Colonic mucosa (tissue), 4 donors: ENCODE results near the gene IFITM5. TPM values are rescaled to one million over a fixed set of nuclear protein-coding genes. Genes with fewer than 3 reads are reported as not detected.

Experiments
- DNase-seq: peaks from one replicate; pipeline ENCODE4 v3.0.0-alpha.2; 2020
- H3K27ac ChIP-seq: fragments of 200-600 bp; one replicate; pipeline ENCODE4 v1.8.0; 2021
- H3K27me3 ChIP-seq: fragments of 200-600 bp; one replicate; pipeline ENCODE4 v1.8.0; 2021
- H3K36me3 ChIP-seq: fragments of 200-600 bp; one replicate; pipeline ENCODE4 v1.8.0; 2021
- H3K4me1 ChIP-seq: fragments of 200-600 bp; one replicate; pipeline ENCODE4 v1.8.0; 2021; ENCODE audit warnings: mild to moderate bottlenecking
- H3K4me3 ChIP-seq: fragments of 200-600 bp; one replicate; pipeline ENCODE4 v1.8.0; 2021
- H3K9ac ChIP-seq, 2 donors: one replicate each; pipeline ENCODE4 v1.7.0; 2013; ENCODE audit warnings: control low read depth in 2 of 2, low read depth in 2 of 2, low read length in 2 of 2
- H3K9me3 ChIP-seq: fragments of 200-600 bp; one replicate; pipeline ENCODE4 v1.8.0; 2021
- CTCF ChIP-seq: fragments of 200-600 bp; IDR thresholded peaks from one replicate; pipeline ENCODE4 v1.8.0; 2022; ENCODE audit warnings: antibody characterized with exemption, mild to moderate bottlenecking
- intact Hi-C: fragments of 100-400 bp; cut with DNase I; formaldehyde crosslinking; loops from one replicate; pipeline ENCODE4 v1.14.1; 2022
- total RNA-seq, 2 donors: library from RNA; stranded (reverse); fragmentation: NEBNext Ultra II Directional in 1 of 2; extraction: Animal tissue kit (Norgen Biotek cat#: 25700) in 1 of 2; gene quantifications; one replicate each; pipeline ENCODE4 v1.2.1, GENCODE V29; 2021
- donor health status: healthy.
- donor health status: DM: no; HTN: no; CAD: no.
- donor health status: DM: no; HTN: no; CAD: no.

IFITM5 gene
- total RNA-seq, 2 donors from 2014 or later: not detected

- no peaks in the 10 kb centered on the region for H3K9me3 ChIP-seq
- peaks cover 3% of the 10 kb centered on the region for H3K27me3 ChIP-seq
- no peak for DNase-seq
- no peak overlapping the region for H3K4me3 ChIP-seq
- intact Hi-C loops: no loop called here
- H3K9ac ChIP-seq: no peak overlapping the region
- no peaks in the 10 kb centered on the region for H3K36me3 ChIP-seq
- no peak for TF ChIP-seq CTCF
- no peak overlapping the region for H3K27ac ChIP-seq
- H3K4me1 ChIP-seq: peaks cover 5% of the 10 kb centered on the region
These were observed 3.8 kb downstream of the IFITM5 start for GRCh38 chr11:295351-296170.

GRCh38 chr11:294780-295179, 4.5 kb downstream of the IFITM5 start:
- intact Hi-C loops: no loop called here
- DNase-seq: no peak
- H3K27me3 ChIP-seq: peaks cover 1% of the 10 kb centered on the region
- no peak for TF ChIP-seq CTCF
- no peaks in the 10 kb centered on the region for H3K36me3 ChIP-seq
- no peak overlapping the region for H3K4me3 ChIP-seq
- H3K9ac ChIP-seq: no peak overlapping the region
- H3K27ac ChIP-seq: no peak overlapping the region
- no peaks in the 10 kb centered on the region for H3K9me3 ChIP-seq
- peaks cover 5% of the 10 kb centered on the region for H3K4me1 ChIP-seq

GRCh38 chr11:293852-294661, 5.3 kb downstream of the IFITM5 start:
- H3K4me3 ChIP-seq: no peak overlapping the region
- no peaks in the 10 kb centered on the region for H3K9me3 ChIP-seq
- DNase-seq: no peak
- H3K27me3 ChIP-seq: no peaks in the 10 kb centered on the region
- intact Hi-C loops: no loop called here
- no peak overlapping the region for H3K9ac ChIP-seq
- peaks cover 5% of the 10 kb centered on the region for H3K4me1 ChIP-seq
- H3K27ac ChIP-seq: no peak overlapping the region
- TF ChIP-seq CTCF: no peak
- no peaks in the 10 kb centered on the region for H3K36me3 ChIP-seq

GRCh38 chr11:293271-293851, 6.0 kb downstream of the IFITM5 start:
- intact Hi-C loops: no loop called here
- H3K27me3 ChIP-seq: peaks cover 2% of the 10 kb centered on the region
- no peak overlapping the region for H3K27ac ChIP-seq
- no peak for DNase-seq
- no peak overlapping the region for H3K4me3 ChIP-seq
- no peak overlapping the region for H3K9ac ChIP-seq
- no peak for TF ChIP-seq CTCF
- H3K36me3 ChIP-seq: no peaks in the 10 kb centered on the region
- H3K4me1 ChIP-seq: peaks cover 5% of the 10 kb centered on the region
- no peaks in the 10 kb centered on the region for H3K9me3 ChIP-seq

- no peak for DNase-seq
These were observed 6.9 kb downstream of the IFITM5 start for GRCh38 chr11:292211-293121.

More at GRCh38 chr11:292211-293121, 6.9 kb downstream of the IFITM5 start:
- H3K27me3 ChIP-seq: peaks cover 6% of the 10 kb centered on the region
- no peaks in the 10 kb centered on the region for H3K4me1 ChIP-seq
- no peak overlapping the region for H3K9ac ChIP-seq
- no peaks in the 10 kb centered on the region for H3K9me3 ChIP-seq
- no peaks in the 10 kb centered on the region for H3K36me3 ChIP-seq
- intact Hi-C loops: no loop called here
- TF ChIP-seq CTCF: no peak
- H3K4me3 ChIP-seq: no peak overlapping the region
- no peak overlapping the region for H3K27ac ChIP-seq
